ENCODE measurements around the gene SNUPN.
"Not testable (repeated sequence)": the region's sequence is repeated elsewhere in the genome, so short reads cannot be mapped to it uniquely, and the experiment has no call there.

SNUPN gene

GRCh38 chr15:75653347-75653913 lies 27.9 kb upstream of the SNUPN start:
- no peak for FAIRE-seq

GRCh38 chr15:75651810-75652543 lies 26.5 kb upstream of the SNUPN start:
- FAIRE-seq, result no peak

- no peak for FAIRE-seq
These were observed 25.6 kb upstream of the SNUPN start for GRCh38 chr15:75650908-75651809.

- no peak for FAIRE-seq
These were observed 24.3 kb upstream of the SNUPN start for GRCh38 chr15:75649848-75650247.

- FAIRE-seq, result no peak
These were observed 23.7 kb upstream of the SNUPN start for GRCh38 chr15:75649045-75649761.

- no peak for FAIRE-seq
These were observed 22.9 kb upstream of the SNUPN start for GRCh38 chr15:75648156-75649000.

GRCh38 chr15:75647370-75648155 lies 22.0 kb upstream of the SNUPN start, which contains the start of gene SNX33:
SNX33 (plus strand) TSS chr15:75647912; CDS start chr15:75649103, 1,191 bp downstream.
- FAIRE-seq, result no peak

- FAIRE-seq, result no peak
These were observed 21.4 kb upstream of the SNUPN start for GRCh38 chr15:75646944-75647364.

- no peak for FAIRE-seq
These were observed 20.8 kb upstream of the SNUPN start for GRCh38 chr15:75646112-75646943.

- no peak for FAIRE-seq
These were observed 18.9 kb upstream of the SNUPN start for GRCh38 chr15:75644376-75644775.

- FAIRE-seq, result no peak
These were observed 16.1 kb upstream of the SNUPN start for GRCh38 chr15:75641603-75642002.

- no peak for FAIRE-seq
These were observed 15.6 kb upstream of the SNUPN start for GRCh38 chr15:75641179-75641503.

- FAIRE-seq, result no peak
These were observed 15.1 kb upstream of the SNUPN start for GRCh38 chr15:75640483-75641178.

GRCh38 chr15:75639709-75640482 lies 14.4 kb upstream of the SNUPN start, which contains the start of gene IMP3:
IMP3 (minus strand) TSS chr15:75640224; CDS start chr15:75640168, 56 bp downstream.
- FAIRE-seq, result peak; percentile 74

- FAIRE-seq, result no peak
These were observed 13.7 kb upstream of the SNUPN start for GRCh38 chr15:75639191-75639708.

- no peak for FAIRE-seq
These were observed 11.9 kb upstream of the SNUPN start for GRCh38 chr15:75637245-75638009.

- FAIRE-seq, result no peak
These were observed 10.5 kb upstream of the SNUPN start for GRCh38 chr15:75636026-75636425.

- not testable (repeated sequence) for FAIRE-seq
These were observed 8.4 kb upstream of the SNUPN start for GRCh38 chr15:75633922-75634321.
